GM23338 (cell line): ENCODE measurements around the gene RCCD1.

Experiments
- CREB1 ChIP-seq: fragments of 250-450 bp; sonication (Bioruptor Pico); IDR thresholded peaks from 2 replicates; pipeline ENCODE4 v1.5.0; 2020; ENCODE audit warnings: low read depth, mild to moderate bottlenecking, moderate library complexity
- EZH2 ChIP-seq: fragments of 200-600 bp; sonication (generic); IDR thresholded peaks from one replicate; pipeline ENCODE4 v1.8.0; 2017; ENCODE audit warnings: antibody characterized with exemption, mild to moderate bottlenecking, low read depth; ENCODE audit not compliant: unreplicated experiment
- EZH2phosphoT487 ChIP-seq: fragments of 200-600 bp; sonication (generic); IDR thresholded peaks from one replicate; pipeline ENCODE4 v1.8.1; 2018; ENCODE audit warnings: antibody characterized with exemption; ENCODE audit not compliant: unreplicated experiment
- JUNB ChIP-seq: IDR thresholded peaks from one replicate; pipeline ENCODE4 v1.6.1; 2016; ENCODE audit warnings: antibody characterized with exemption; ENCODE audit not compliant: unreplicated experiment
- NANOG ChIP-seq: IDR thresholded peaks from 2 replicates; pipeline ENCODE4 v1.6.1; 2016; ENCODE audit warnings: antibody characterized with exemption, borderline replicate concordance
- POLR2AphosphoS5 ChIP-seq: IDR thresholded peaks from 2 replicates; pipeline ENCODE4 v1.6.1; 2016; ENCODE audit warnings: antibody characterized with exemption, low read depth
- STAT1 ChIP-seq: IDR thresholded peaks from one replicate; pipeline ENCODE4 v1.6.1; 2016; ENCODE audit warnings: antibody characterized with exemption; ENCODE audit not compliant: unreplicated experiment
- ZNF114 ChIP-seq: fragments of 250-450 bp; sonication (Bioruptor Pico); IDR thresholded peaks from 2 replicates; pipeline ENCODE4 v1.5.0; 2020; ENCODE audit warnings: mild to moderate bottlenecking, moderate library complexity
- ZNF331 ChIP-seq: fragments of 250-450 bp; sonication (Bioruptor Pico); IDR thresholded peaks from 2 replicates; pipeline ENCODE4 v1.5.0; 2020; ENCODE audit warnings: low read depth, mild to moderate bottlenecking, moderate library complexity
- TF ChIP-seq, protein P1 (sequence below), 2 experiments: fragments of 200-600 bp in 1 of 2; sonication (generic) in 1 of 2; conservative IDR thresholded peaks; 2 replicates each; pipeline versions ENCODE4 v1.5.1 to v1.6.1; 2016 to 2017; ENCODE audit warnings: antibody characterized with exemption in 2 of 2, low read depth in 2 of 2, mild to moderate bottlenecking in 2 of 2, moderate library complexity in 1 of 2
- TF ChIP-seq, protein P2 (sequence below): IDR thresholded peaks from one replicate; pipeline ENCODE4 v1.6.1; 2018; ENCODE audit warnings: antibody characterized with exemption; ENCODE audit not compliant: unreplicated experiment
- TF ChIP-seq, protein P3 (sequence below): fragments of 250-450 bp; sonication (Bioruptor Pico); IDR thresholded peaks from 2 replicates; pipeline ENCODE4 v1.5.0; 2020; ENCODE audit warnings: mild to moderate bottlenecking, moderate library complexity

DNA sequence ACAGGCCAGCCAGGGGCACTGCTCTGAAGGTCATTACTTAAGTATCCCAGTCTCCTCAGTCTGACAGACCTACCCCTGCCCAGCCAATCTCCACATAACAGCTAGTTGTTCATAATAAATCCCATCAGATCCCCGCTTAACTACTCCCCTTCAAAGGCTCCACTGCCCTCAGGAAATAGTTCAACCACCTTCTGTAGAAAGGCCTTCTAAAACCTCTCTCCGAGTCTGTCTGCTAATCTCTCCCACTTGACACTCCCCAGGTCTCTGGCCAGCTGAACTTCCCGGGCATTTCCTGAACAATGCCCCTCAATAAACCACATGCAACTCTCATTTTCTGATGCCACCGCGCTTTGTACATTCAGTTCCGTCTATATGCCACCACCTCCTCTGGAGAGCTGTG, 33.6 kb downstream of the RCCD1 start:
- TF ChIP-seq, protein P1, sequence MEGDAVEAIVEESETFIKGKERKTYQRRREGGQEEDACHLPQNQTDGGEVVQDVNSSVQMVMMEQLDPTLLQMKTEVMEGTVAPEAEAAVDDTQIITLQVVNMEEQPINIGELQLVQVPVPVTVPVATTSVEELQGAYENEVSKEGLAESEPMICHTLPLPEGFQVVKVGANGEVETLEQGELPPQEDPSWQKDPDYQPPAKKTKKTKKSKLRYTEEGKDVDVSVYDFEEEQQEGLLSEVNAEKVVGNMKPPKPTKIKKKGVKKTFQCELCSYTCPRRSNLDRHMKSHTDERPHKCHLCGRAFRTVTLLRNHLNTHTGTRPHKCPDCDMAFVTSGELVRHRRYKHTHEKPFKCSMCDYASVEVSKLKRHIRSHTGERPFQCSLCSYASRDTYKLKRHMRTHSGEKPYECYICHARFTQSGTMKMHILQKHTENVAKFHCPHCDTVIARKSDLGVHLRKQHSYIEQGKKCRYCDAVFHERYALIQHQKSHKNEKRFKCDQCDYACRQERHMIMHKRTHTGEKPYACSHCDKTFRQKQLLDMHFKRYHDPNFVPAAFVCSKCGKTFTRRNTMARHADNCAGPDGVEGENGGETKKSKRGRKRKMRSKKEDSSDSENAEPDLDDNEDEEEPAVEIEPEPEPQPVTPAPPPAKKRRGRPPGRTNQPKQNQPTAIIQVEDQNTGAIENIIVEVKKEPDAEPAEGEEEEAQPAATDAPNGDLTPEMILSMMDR (conservative IDR thresholded peaks at IDR 0.05; ENCODE audit: low read depth in 2 of 2): no peak
- TF ChIP-seq ZNF114 (CRISPR knock-in tag) (no peak), POLR2AphosphoS5 (no peak), EZH2phosphoT487 (no peak), CREB1 (no peak), EZH2 (no peak), NANOG (no peak), JUNB (no peak), ZNF331 (CRISPR knock-in tag) (no peak), STAT1 (no peak)
- TF ChIP-seq, protein P2, sequence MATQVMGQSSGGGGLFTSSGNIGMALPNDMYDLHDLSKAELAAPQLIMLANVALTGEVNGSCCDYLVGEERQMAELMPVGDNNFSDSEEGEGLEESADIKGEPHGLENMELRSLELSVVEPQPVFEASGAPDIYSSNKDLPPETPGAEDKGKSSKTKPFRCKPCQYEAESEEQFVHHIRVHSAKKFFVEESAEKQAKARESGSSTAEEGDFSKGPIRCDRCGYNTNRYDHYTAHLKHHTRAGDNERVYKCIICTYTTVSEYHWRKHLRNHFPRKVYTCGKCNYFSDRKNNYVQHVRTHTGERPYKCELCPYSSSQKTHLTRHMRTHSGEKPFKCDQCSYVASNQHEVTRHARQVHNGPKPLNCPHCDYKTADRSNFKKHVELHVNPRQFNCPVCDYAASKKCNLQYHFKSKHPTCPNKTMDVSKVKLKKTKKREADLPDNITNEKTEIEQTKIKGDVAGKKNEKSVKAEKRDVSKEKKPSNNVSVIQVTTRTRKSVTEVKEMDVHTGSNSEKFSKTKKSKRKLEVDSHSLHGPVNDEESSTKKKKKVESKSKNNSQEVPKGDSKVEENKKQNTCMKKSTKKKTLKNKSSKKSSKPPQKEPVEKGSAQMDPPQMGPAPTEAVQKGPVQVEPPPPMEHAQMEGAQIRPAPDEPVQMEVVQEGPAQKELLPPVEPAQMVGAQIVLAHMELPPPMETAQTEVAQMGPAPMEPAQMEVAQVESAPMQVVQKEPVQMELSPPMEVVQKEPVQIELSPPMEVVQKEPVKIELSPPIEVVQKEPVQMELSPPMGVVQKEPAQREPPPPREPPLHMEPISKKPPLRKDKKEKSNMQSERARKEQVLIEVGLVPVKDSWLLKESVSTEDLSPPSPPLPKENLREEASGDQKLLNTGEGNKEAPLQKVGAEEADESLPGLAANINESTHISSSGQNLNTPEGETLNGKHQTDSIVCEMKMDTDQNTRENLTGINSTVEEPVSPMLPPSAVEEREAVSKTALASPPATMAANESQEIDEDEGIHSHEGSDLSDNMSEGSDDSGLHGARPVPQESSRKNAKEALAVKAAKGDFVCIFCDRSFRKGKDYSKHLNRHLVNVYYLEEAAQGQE: no peak
- TF ChIP-seq, protein P3, sequence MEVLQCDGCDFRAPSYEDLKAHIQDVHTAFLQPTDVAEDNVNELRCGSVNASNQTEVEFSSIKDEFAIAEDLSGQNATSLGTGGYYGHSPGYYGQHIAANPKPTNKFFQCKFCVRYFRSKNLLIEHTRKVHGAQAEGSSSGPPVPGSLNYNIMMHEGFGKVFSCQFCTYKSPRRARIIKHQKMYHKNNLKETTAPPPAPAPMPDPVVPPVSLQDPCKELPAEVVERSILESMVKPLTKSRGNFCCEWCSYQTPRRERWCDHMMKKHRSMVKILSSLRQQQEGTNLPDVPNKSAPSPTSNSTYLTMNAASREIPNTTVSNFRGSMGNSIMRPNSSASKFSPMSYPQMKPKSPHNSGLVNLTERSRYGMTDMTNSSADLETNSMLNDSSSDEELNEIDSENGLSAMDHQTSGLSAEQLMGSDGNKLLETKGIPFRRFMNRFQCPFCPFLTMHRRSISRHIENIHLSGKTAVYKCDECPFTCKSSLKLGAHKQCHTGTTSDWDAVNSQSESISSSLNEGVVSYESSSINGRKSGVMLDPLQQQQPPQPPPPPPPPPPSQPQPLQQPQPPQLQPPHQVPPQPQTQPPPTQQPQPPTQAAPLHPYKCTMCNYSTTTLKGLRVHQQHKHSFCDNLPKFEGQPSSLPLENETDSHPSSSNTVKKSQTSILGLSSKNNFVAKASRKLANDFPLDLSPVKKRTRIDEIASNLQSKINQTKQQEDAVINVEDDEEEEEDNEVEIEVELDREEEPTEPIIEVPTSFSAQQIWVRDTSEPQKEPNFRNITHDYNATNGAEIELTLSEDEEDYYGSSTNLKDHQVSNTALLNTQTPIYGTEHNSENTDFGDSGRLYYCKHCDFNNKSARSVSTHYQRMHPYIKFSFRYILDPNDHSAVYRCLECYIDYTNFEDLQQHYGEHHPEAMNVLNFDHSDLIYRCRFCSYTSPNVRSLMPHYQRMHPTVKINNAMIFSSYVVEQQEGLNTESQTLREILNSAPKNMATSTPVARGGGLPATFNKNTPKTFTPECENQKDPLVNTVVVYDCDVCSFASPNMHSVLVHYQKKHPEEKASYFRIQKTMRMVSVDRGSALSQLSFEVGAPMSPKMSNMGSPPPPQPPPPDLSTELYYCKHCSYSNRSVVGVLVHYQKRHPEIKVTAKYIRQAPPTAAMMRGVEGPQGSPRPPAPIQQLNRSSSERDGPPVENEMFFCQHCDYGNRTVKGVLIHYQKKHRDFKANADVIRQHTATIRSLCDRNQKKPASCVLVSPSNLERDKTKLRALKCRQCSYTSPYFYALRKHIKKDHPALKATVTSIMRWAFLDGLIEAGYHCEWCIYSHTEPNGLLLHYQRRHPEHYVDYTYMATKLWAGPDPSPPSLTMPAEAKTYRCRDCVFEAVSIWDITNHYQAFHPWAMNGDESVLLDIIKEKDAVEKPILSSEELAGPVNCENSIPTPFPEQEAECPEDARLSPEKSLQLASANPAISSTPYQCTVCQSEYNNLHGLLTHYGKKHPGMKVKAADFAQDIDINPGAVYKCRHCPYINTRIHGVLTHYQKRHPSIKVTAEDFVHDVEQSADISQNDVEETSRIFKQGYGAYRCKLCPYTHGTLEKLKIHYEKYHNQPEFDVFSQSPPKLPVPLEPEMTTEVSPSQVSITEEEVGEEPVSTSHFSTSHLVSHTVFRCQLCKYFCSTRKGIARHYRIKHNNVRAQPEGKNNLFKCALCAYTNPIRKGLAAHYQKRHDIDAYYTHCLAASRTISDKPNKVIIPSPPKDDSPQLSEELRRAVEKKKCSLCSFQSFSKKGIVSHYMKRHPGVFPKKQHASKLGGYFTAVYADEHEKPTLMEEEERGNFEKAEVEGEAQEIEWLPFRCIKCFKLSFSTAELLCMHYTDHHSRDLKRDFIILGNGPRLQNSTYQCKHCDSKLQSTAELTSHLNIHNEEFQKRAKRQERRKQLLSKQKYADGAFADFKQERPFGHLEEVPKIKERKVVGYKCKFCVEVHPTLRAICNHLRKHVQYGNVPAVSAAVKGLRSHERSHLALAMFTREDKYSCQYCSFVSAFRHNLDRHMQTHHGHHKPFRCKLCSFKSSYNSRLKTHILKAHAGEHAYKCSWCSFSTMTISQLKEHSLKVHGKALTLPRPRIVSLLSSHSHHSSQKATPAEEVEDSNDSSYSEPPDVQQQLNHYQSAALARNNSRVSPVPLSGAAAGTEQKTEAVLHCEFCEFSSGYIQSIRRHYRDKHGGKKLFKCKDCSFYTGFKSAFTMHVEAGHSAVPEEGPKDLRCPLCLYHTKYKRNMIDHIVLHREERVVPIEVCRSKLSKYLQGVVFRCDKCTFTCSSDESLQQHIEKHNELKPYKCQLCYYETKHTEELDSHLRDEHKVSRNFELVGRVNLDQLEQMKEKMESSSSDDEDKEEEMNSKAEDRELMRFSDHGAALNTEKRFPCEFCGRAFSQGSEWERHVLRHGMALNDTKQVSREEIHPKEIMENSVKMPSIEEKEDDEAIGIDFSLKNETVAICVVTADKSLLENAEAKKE (CRISPR knock-in tag): no peak
